HG03280 (cell line): ENCODE measurements around the gene TM4SF1.

ENCODE experiments used
- ATAC-seq: cut with Tn5 transposase; IDR thresholded peaks from one replicate; pipeline ENCODE4 v1.9.1; 2021; ENCODE audit warnings: mild to moderate bottlenecking, moderate library complexity; ENCODE audit not compliant: unreplicated experiment

The TM4SF1 gene

GRCh38 chr3:149375501-149376196 lies 1.8 kb downstream of the TM4SF1 start:
- ATAC-seq = no peak

GRCh38 chr3:149374793-149375500 lies 2.5 kb downstream of the TM4SF1 start:
- no peak for ATAC-seq

GRCh38 chr3:149374391-149374790 lies 3.1 kb downstream of the TM4SF1 start:
- no peak for ATAC-seq

- no peak for ATAC-seq
These were observed 4.0 kb downstream of the TM4SF1 start for GRCh38 chr3:149373235-149374125.

GRCh38 chr3:149371723-149372114 lies 5.7 kb downstream of the TM4SF1 start:
- no peak for ATAC-seq

GRCh38 chr3:149371001-149371722 lies 6.3 kb downstream of the TM4SF1 start:
- ATAC-seq = no peak

GRCh38 chr3:149369991-149370866 lies 7.2 kb downstream of the TM4SF1 start:
- ATAC-seq = no peak

- ATAC-seq = no peak
These were observed 8.6 kb downstream of the TM4SF1 start for GRCh38 chr3:149368674-149369497.

- ATAC-seq = no peak
These were observed 9.2 kb downstream of the TM4SF1 start for GRCh38 chr3:149368201-149368673.

- ATAC-seq = no peak
These were observed 10.3 kb downstream of the TM4SF1 start for GRCh38 chr3:149366941-149367840.

GRCh38 chr3:149366031-149366430 lies 11.4 kb downstream of the TM4SF1 start:
- ATAC-seq = no peak

GRCh38 chr3:149364624-149365023 lies 12.8 kb downstream of the TM4SF1 start:
- ATAC-seq = no peak

- no peak for ATAC-seq
These were observed 14.4 kb downstream of the TM4SF1 start for GRCh38 chr3:149363053-149363452.

GRCh38 chr3:149362366-149362765 lies 15.1 kb downstream of the TM4SF1 start:
- no peak for ATAC-seq

- ATAC-seq = no peak
These were observed 20.8 kb downstream of the TM4SF1 start for GRCh38 chr3:149356630-149357029.

- no peak for ATAC-seq
These were observed 21.3 kb downstream of the TM4SF1 start for GRCh38 chr3:149356044-149356592.

- no peak for ATAC-seq
These were observed 23.8 kb downstream of the TM4SF1 start for GRCh38 chr3:149353581-149354184.
